Cardiac fibroblast (primary cell): Measurements from ENCODE around the gene AKR1B15.

Experiments
- DNase-seq, 2 donors: peaks; one replicate each; pipeline versions ENCODE4 v3.0.0 to v3.0.0-alpha.2; 2010; ENCODE audit warnings: low read depth in 2 of 2
- H3K4me3 ChIP-seq, 2 donors: replicated peaks in 1 of 2; 1 replicate in 1 of 2; 2 replicates in 1 of 2; pipeline ENCODE4 v1.5.1; 2011; ENCODE audit warnings: low read depth in 2 of 2, low read length in 2 of 2, mild to moderate bottlenecking in 2 of 2, moderate library complexity in 1 of 2
- CTCF ChIP-seq: IDR thresholded peaks from one replicate; pipeline ENCODE4 v1.5.1; 2011; ENCODE audit warnings: low read depth, mild to moderate bottlenecking, low read length, inconsistent platforms

Gene AKR1B15

GRCh38 chr7:134571746-134572461 is 23.0 kb downstream of the AKR1B15 start:
- TF ChIP-seq CTCF, result no peak
- DNase-seq, result no peak
- H3K4me3 ChIP-seq, result no peak overlapping the region

- no peak for TF ChIP-seq CTCF
- no peak overlapping the region for H3K4me3 ChIP-seq
- DNase-seq, result no peak
These were observed 25.4 kb downstream of the AKR1B15 start for GRCh38 chr7:134574322-134574721.

- TF ChIP-seq CTCF, result no peak
These were observed 35.4 kb downstream of the AKR1B15 start for GRCh38 chr7:134584290-134584689.

GRCh38 chr7:134585897-134586296 is 37.0 kb downstream of the AKR1B15 start:
- no peak for DNase-seq
- H3K4me3 ChIP-seq, result no peak overlapping the region
- no peak for TF ChIP-seq CTCF

More at GRCh38 chr7:134584290-134584689, 35.4 kb downstream of the AKR1B15 start:
- no peak for DNase-seq
- no peak overlapping the region for H3K4me3 ChIP-seq

GRCh38 chr7:134587750-134588149 is 38.8 kb downstream of the AKR1B15 start:
- H3K4me3 ChIP-seq, result no peak overlapping the region
- peak; percentile 24 to 47 for DNase-seq
- TF ChIP-seq CTCF, result no peak

GRCh38 chr7:134589491-134589941 is 40.6 kb downstream of the AKR1B15 start:
- TF ChIP-seq CTCF, result no peak
- H3K4me3 ChIP-seq, result no peak overlapping the region
- DNase-seq, result no peak
